Left ventricle myocardium superior (tissue), 1 donor: ENCODE measurements around the gene SMPD3. TPM values are rescaled to one million over a fixed set of nuclear protein-coding genes. Genes with fewer than 3 reads are reported as not detected.

Experiments used
- ATAC-seq: fragments of 200-7000 bp; cut with Tn5 transposase; one replicate; pipeline ENCODE4 v1.9.1; 2020; ENCODE audit warnings: mild to moderate bottlenecking, moderate library complexity
- DNase-seq: peaks from one replicate; pipeline ENCODE4 v3.0.0-alpha.2; 2020
- intact Hi-C: fragments of 100-400 bp; cut with micrococcal nuclease; formaldehyde crosslinking; loops from one replicate; pipeline ENCODE4 v1.11.0; 2022
- total RNA-seq: library from RNA; stranded (reverse); fragmentation: NEBNext Ultra II Directional; extraction: Animal tissue kit (Norgen Biotek cat#: 25700); gene quantifications from one replicate; pipeline ENCODE4 v1.2.1, GENCODE V29; 2021
- donor health status: DM: no; HTN: yes; CAD: no; lungs with severe emphysema.

The SMPD3 gene
- total RNA-seq, 1 donor from 2014 or later: 1.2 TPM

DNA sequence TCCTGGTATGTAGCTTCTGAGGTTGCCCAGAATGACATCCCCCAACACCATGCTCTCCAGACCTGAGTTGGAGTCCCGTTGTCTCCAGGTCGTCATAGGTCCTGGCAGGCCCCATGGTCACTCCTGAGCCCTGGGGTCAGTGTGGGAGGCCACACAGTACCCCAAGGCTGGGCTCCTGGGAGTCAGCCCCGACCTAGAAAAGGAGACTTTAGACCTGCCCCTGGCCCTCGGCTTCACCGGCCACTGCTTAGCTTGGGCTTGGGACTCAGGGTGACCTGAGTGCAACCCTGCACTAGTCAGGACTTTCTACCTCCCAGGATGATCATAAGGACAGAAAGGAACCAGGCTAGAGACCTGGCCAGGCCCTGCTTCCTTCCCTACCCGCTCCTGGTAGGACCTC is 71.7 kb downstream of the SMPD3 start:
- intact Hi-C loops: no loop called here
- no peak for DNase-seq
- no peak for ATAC-seq

DNA sequence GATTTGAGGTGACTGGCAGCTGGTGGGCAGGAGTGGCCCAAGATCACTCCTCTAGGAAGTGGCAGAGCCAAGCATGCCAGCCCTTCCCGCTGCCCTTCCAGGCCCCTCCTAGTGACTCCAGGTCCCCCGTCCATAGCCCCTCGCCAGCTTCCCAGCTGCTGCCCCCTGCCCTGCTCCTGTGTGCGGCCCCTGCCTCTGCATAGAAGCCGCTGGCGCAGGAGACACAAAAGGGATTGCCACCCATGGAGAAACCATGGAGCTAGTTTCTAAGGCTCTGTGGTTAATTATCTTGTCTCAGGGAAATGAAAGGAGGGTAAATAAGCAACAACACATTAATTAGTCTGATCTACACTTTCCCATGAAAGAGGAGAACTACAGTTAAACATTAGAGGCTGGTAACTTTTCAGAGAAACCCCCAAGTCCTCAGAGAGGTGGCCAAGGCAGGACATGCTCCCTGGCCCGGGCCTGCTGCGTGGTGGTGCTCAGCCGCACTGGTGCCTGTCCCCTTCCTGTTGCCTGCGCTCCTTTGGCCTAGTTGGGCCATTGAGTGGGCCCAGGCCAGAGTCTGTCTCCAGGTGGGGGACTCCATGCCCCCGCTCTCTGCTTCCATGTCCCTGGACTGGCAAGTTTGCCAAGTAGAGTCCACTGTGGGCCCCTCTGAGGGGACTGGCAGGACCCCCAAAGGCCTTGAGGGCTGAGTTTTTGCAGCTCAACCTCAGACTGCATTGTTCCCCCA is 72.3 kb downstream of the SMPD3 start:
- intact Hi-C loops: no loop called here
- DNase-seq: no peak
- ATAC-seq: no peak

DNA sequence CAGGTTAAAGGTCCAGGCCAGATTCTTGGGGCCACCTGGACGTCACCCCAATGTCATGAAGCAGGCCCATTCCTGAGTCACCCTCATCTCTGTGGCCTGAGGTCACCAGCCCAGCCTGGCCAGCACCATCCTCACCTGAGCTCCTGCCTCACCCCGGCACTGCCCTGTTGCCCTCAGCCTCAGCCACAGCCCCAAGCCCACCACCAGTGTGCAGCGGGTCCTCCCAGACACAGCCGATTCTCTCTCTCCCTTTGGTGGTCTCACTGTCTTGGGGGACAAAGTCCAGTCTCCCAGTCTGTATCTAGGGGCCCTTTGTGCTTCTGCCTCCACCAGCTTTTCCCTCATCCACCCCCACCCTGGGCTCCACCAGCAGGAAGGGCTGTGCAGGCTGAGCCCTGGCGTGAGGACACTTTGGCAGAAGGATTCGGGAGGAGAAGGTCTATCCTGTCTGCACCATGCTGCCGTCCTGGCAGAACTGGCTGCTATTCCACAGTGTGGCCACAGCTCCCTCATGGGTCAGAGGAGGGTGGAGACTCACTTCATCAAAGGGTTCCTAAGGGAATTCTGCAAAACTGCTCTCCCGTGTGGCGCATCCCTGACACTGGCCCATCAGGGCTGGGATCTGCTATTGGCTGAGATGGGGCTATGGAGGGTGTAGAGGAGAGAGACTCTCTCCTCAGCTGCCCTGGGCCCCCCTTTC is 73.2 kb downstream of the SMPD3 start:
- no peak for DNase-seq
- ATAC-seq: no peak
- intact Hi-C loops: no loop called here

DNA sequence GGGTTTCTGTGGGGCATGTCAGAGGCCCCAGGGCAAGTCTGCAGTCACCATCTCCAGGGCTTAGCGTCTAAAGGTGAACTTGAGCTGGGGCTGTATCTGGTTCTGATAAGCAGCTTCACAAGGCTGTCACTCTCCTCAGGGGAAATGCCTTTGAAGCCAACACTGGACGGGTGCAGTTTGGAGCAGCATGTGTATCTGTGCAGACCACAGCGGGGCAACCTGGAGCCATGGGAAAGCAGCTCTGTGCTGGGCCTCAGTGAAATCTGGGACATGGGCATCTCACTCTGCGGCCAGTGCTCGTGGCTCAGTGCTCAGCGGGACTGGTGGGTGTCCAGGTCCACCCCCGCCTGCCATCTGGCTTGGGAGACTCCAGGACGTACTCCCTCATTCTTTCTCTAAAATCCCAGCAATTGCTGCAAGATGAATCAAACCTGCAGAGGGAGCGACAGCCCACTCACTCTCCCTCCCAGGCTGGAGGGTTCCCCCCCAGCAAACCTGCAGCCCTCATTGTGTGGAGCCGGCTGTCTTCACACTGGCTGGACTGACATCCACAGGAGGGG is 74.0 kb downstream of the SMPD3 start:
- no peak for DNase-seq
- intact Hi-C loops: no loop called here

DNA sequence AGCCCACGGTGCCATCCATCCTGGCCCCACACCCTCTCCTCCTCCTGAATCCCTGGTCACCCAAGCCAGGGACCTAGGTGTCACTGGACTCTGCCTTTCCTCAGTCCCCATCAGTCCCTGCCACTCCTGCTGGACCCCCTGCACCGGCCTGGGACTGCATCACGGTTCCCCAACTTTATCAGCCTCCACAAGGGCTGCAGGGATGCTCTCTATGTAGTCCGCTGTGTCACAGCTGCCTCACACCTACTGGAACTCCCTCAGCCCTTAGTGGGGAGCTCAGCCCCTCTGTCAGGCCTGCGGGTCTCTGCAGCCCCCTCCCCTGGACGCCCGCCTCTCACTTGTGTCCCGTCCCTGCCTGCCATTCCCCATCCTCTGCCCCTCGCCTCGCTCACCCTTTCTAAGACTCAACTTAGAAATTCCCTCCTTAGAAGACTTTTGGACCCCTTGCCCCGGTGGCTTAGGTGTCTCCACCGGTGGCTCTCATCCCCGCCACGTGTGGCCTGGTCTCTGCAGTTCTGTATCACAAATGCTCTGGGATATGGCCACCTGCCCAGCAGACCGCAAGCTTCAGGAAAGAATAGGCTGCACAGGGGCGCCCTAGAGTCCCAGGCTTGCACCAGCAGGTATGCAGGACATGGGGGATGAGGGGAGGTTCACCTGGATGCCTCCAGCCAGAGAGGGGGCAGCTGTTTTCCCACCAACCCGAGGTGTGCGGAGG is 74.6 kb downstream of the SMPD3 start:
- intact Hi-C loops: no loop called here
- no peak for DNase-seq
- no peak for ATAC-seq

More for the DNA sequence above, 74.0 kb downstream of the SMPD3 start:
- ATAC-seq: peak; percentile 55

DNA sequence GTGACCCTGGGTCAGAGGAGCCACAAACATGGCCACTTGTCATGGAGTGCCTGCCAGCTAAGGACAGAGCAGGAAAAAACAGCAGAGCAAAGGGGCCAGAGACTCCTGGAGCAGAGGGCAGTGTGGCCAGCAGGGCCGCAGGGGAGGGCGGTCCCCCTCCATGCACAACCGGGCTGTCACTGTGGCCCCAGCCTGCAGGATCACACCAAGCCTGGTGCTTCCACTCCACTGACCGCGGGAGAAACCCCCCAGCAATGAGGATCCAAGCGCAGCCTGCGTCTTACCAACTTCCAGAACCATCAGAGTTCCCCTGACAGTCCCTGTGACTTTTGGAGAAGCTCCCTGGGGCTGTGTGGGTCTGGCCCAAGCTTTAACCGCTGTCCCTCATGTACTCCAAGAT is 75.5 kb downstream of the SMPD3 start:
- DNase-seq (no peak), ATAC-seq (no peak)
- intact Hi-C loops: no loop called here

DNA sequence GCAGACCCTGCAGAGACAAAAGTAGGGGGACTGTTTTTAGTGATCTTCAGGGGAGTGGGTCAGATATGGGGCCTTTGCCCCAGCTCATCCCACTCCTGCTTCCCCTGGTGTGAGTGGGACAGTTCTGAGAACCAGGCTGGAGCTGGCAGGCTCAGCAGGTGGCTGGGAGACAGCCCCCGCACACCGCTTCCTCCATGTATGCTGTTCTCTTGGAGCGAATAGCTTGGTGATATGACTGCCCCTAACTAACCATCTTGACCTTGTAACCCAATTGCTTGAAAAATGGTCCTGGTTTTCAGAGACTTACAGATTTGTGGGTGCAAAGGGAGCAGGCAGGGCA is 76.0 kb downstream of the SMPD3 start:
- intact Hi-C loops: no loop called here
- DNase-seq: no peak
- no peak for ATAC-seq

DNA sequence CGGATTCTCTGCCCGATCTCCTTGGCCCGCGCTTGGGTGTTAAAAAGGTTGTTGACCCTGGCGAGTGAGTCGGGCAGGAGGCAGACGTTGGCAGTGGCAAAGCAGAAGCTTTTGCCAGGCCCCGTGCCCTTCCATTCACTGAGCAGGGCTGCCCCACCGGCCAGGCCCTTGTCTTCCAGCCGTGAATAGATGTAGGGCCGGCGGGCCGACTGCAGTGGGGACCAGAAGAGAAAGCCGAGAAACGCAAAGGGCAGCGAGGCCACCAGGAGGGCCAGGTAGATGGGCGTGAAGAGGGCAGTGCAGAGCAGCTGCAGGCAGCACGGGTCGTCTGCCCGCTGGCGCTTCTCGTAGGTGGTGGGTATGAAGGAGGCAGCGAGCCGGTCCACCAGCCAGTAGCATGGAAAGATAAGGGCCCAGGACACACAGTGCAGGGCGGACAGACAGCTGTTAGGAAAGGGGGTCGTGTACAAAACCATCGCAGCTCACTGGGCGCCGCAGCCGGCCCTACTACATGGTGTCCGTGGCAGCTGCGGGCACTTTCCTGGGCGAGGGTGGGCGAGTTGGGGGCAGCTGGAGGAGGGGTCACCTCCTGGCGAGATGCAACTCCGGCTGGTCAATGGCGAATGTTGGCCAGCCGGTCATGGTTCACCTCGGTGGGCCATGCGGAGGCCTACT is 76.5 kb downstream of the SMPD3 start:
- DNase-seq: no peak
- intact Hi-C loops: no loop called here

DNA sequence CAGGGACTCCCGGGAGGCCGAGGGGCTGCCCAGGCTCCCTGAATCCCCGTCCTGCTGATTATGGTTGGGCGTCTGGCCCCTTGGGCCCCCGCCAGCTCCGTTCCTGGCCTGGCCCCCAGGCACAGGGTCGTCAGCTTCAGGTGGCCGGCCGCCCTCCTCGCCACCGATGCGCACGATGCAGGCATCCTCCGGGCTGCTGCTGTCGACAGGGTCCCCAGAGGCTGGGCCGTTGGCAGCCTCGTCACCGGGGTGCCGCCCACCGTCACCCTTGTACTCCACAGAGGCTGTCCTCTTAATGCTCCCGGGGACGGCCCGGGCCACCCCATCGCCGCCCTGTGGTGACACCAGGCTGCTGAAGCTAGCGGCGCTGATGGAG is 77.0 kb downstream of the SMPD3 start:
- DNase-seq (no peak), ATAC-seq (no peak)
- intact Hi-C loops: no loop called here

More for the DNA sequence above, 76.5 kb downstream of the SMPD3 start:
- ATAC-seq: no peak

DNA sequence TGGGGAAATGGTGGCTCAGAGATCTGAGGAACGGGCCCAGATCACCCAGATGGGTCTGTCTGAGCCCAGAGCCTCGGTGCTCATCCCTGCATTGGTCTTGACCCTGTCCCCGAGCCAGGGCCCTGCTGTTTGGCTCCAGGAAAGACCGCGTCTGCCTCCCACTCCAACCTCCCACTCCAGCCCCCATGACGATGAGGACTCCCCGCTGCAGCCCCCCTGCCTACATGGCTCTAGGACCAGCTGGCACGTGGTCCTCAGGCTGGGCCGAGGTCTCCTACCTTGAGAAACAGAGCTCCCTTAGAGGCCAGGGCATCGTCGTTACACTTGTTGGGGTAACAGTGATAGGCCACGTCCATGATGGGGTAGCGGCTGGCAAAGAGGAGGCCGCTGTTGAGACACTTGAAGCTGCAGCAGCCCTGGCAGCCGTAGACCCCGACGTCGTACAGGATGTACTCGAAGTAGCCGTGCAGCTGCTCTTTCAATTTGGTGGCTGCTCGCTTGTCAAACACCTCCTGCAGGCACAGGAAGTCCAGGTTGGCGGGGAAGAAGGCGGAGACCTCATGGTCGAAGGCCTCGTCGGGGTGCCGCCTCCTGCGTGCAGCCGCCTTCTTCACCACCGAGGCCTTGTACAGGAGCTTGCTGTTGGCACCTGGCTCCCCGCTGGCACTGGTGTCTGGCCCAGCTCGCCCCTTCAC is 77.6 kb downstream of the SMPD3 start:
- intact Hi-C loops: no loop called here
- ATAC-seq (no peak), DNase-seq (no peak)

DNA sequence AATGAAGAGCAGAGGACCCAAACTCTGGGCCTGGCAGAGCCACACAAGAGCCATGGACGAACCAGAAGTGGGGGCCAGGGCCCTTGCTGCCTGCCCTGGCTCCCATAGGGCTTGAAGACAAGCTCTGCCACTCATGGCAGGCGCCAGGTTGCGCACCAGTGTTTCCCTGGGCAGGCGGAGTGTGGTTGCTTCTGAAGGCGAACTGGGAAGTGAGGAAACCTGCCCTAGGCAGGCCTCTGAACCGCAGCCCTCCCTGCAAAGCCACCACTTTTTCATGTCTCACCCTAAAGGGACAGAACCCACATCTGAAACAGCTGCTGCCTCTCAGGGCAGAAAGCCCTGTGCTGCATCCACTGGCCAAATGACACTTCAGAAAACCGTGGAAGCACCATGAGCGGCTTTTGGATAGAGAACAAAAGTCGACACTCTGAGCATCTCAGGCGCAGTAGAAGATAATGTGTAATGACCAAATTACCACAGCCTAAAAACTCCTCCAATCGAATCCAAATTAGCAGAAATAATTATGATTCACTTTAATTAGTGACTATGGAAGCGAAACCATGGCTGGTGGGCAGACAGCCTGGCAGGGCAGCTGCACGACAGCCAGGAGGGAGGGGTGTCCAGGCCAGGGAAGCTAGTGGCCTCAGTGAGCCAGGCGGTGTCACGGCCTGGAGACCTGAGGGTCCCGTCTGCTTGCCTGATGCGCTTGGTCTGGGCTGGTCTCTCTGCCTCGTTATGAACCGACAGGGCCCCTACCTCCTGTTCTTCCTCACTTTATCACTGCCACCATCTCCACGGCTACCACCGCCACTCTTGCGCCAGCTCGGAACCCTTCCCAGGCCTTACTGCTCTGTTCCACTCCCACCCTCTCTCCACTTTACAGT is 78.4 kb downstream of the SMPD3 start:
- ATAC-seq (no peak), DNase-seq (no peak)

DNA sequence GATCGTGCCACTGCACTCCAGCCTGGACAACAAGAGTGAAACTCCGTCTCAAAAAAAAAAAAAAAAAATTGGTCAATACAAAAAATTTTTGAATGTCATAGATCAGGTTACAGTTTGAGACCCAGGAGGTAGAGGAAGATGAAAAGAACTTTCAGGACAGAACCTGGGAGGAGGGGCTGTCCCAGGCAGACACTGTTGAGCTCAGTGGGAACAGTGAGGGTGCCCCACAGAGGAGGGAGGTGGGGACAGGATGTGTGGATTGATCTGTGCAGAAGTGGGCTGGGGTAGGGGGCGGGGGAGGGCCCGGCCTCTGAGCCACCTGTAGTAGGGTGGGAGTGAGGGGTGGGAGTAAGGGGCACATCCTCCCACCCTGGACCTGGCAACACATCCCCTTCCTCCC is 79.1 kb downstream of the SMPD3 start:
- intact Hi-C loops: no loop called here
- no peak for ATAC-seq
- no peak for DNase-seq

More for the DNA sequence above, 78.4 kb downstream of the SMPD3 start:
- intact Hi-C loops: no loop called here

DNA sequence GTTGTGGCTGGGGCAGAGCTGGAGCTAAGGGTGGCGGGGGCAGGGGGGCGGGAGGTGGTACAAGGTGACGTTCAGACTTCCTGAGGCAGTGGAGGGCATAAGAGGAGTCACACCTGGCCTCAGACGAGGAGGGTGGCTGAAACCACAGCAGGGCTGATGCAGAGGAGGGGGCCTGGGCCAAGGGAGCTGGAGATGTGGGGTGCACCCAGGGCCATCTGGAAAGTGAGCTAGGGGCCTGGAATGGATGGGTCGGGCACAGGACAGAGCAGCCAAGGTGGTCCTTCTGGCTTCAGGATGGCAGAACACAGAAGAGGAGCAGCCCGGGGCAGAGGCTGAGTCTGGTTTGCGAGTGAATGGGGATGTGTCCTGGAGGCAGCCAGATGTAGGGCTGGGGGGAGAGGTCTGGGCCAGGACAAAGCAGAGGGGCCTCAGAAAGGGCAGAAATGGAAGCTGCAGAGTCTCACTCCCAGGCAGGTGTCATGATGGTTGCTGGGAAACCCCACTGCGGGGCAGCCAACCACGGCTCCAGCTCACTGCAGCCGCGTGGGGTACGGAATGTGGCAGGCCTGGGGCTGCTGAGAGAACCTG is 79.9 kb downstream of the SMPD3 start:
- no peak for ATAC-seq
- DNase-seq: no peak

DNA sequence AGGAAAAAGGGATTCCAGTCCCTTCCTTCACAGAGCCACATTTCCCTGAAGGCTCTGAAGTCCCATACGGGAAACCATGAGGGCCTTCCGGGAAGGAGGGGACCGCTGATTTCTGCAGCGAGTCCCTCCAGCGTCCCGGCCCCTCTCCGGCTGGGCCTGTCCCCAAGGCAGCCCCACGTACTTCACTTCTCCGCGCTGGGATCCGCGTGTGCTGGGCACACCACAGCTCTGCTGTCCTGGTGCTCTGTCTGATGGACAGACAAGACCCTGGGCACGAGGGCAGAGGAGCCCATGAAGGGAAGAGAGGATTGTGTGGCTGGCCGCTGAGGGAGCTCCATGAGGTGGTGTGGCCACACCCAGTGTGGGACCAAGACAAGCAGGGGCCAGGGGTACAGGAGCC is 80.4 kb downstream of the SMPD3 start:
- intact Hi-C loops: no loop called here
- DNase-seq: no peak

More for the DNA sequence above, 79.9 kb downstream of the SMPD3 start:
- intact Hi-C loops: no loop called here

DNA sequence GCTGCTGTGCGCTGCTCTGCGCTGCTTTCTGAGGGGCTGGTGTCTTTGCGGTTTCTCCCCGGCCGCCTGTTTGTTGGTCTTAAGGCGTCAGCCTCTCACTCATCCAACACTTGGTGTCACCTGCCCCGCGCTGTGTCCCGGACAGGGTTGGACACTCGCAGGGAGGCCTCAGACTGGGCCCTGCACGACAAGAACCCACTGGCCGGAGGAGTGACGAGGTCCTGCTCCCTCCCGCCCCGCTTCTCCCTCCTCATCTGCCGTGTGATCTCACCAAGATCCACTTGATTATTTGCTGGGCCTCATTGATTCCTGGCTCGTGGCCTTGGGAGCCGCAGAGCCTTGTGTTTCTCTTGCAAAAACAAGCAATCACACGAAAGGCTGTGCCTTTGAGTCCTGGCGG is 80.9 kb downstream of the SMPD3 start:
- no peak for ATAC-seq
- intact Hi-C loops: no loop called here
- DNase-seq: no peak

More for the DNA sequence above, 80.4 kb downstream of the SMPD3 start:
- no peak for ATAC-seq

DNA sequence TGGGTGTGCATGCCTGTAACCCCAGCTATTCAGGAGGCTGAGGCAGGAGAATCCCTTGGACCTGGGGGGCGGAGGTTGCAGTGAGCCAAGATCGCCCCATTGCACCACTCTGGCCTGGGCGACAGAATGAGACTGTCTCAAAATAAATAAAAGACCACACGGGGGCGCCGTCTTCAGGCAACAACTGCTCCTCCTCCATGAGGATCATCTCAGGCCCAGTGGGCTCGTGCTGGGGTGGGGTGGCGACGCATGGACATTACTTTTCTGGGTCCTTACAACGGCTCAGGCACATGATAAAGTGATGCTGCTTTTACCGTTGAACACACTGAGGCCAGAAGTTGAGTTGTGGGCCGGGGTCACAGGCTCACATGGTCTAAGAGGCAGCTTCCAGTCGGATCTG is 81.3 kb downstream of the SMPD3 start:
- intact Hi-C loops: no loop called here
- peak; percentile 27 for ATAC-seq
- no peak for DNase-seq

DNA sequence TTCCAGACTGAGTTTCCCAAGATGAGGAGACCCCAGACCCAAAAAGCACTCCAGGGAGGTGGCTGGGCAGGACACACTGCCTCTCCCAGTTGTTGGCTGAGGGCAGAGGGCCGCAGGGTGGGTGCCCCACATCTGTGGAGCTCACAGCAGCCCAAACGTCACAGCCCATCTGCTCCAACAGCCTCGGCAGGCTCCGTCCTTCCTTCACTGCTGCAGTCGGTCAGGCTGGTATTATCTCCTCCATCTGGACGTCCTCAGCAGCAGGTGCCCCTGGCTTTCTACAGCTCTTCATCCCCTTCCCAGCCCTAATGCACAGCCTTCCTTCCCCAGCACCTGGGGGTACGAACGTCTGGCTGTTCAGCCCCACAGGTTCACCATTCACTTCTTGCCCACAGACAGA is 82.2 kb downstream of the SMPD3 start:
- intact Hi-C loops: no loop called here
- ATAC-seq: no peak
- no peak for DNase-seq
